Fibroblast of skin of back (primary cell): ENCODE measurements around the gene TPRN.

Experiments
- DNase-seq: peaks from one replicate; pipeline ENCODE4 v3.0.0-alpha.2; 2013

TPRN gene

DNA sequence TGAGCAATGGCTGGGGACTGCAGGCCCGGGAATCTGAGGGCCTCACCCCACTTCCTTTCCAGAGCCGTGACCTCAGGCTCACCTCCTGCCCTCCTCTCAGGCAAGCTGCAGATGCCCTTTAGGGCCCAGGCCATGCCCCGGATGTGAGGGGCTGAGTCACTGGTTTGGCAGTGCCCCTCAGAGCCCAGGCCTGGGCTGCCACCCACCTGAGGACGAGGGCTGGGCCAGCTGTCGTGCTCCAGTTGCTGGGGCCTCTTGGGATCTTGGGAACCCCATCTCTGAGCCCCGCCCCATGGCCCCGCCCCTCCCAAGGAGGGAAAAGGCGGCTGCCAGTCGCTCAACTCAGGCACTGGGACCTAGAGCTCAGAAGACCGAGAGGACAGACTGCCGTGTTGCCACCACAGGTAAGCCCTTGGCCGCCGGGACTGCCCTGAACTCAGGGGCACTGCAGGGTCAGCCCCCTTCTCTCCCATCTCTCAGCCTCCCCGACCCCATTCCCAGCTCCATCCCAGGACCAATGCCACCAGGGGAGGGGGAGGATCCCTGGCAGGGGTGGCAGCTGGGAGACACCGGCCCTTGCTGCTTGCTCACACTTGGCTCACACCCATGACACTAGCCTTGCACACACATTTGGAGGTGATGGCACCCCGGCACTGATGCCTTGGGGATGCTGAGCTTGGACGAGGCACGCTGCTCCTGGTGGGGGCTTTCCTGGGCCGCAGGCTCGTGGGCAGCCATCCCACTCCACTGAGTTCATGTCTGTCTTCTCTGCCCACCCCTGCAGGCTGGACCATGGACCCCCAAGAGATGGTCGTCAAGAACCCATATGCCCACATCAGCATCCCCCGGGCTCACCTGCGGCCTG is 24.5 kb upstream of the TPRN start, which contains the start of gene CYSRT1:
Gene CYSRT1, plus strand, starts transcription at position 345 of the 865 bp plus-strand sequence. Its CDS starts 448 bp downstream, at position 793.
- DNase-seq, result no peak

GRCh38 chr9:137223078-137223970 is 22.8 kb upstream of the TPRN start:
- peak; percentile 97 for DNase-seq

GRCh38 chr9:137222190-137223077 is 21.9 kb upstream of the TPRN start, which contains the start of gene RNF208:
TSS of gene RNF208 (minus strand) at chr9:137222240. CDS start at chr9:137221212, 1,028 bp downstream.
- DNase-seq, result no peak

DNA sequence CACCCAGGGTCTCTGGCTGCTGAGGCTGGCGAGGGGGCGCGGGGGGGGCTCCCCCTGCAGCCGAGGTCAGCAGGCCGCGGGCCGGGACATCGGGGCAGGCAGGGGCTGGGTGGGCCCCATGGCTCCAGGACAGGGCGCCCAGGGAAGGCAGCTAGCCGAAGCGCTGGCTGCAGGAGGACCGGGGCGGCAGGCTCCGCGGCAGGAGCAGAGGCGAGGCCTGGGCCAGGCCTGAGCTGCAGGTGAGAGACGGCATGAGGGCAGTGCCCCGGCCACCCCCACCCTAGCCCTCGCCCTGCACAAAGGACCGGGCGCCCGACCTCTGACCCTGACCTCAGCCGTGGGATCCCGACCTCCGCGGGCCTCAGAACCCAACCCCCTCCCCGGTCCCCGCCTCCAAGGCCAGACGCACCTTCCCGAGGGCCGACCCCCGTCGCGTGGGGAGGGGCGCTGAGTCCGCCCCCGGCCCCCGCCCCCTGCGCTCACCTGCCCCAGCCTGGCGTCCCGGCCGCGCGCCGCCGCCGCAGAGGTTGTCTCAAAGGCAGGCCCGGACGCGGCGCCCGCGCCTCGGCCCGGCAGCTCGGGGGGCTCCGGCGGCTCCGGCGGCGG is 21.1 kb upstream of the TPRN start:
- no peak for DNase-seq

GRCh38 chr9:137221095-137221505 is 20.6 kb upstream of the TPRN start:
- DNase-seq, result no peak

GRCh38 chr9:137220317-137221094 is 20.0 kb upstream of the TPRN start:
- no peak for DNase-seq

DNA sequence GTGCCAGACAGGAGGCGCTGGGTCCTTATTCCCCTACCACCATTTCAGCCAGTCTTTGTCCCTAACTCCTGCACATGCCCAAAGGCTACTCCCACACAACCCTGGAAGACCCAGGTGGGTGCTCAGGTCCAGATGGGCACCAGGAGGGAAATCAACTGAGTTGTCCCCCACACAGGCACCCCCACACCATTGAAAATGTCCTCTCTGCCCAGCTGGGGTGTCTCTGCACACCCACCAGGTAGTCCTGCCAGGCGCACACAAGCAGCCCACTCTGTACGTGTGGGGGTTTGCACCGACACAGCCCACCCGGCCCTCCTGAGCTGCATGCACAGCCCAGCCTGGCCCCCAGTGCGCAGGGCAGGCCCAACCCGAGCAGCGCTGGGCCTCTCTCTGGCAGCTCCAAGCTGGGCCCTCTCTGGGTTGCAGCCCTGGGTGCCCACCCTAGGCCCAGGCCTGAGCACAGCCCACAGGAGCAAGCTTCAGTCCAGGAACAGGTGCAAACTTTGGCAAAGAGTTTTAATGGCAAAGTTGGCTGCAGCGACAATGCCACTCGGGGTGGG is 19.3 kb upstream of the TPRN start:
- DNase-seq, result no peak

GRCh38 chr9:137218754-137219271 is 18.3 kb upstream of the TPRN start:
- peak; percentile 50 for DNase-seq

DNA sequence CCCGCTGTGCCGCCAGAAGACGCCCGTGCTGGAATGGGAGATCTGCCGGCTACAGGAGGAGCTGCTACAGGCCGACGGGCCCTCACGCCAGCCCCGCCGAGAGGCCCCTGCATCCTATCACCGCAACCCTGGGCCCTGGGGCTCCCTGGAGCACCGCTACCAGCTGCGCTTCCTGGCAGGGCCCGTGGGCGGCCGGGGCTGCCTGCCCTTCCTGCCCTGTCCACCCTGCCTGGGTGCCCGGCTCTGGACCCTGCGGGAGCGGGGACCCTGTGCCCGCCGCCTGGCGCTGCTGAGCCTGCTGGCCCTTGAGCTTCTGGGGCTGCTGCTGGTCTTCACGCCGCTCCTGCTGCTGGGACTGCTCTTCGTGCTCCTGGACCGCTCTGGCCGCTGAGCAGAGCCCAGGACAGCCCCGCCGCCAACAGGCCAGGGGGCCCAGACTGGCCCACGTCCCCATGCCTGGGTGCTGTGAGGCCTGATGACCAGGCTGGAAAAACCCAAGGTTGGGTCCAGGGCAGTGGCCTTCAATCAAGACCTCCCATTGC is 17.7 kb upstream of the TPRN start:
- no peak for DNase-seq

DNA sequence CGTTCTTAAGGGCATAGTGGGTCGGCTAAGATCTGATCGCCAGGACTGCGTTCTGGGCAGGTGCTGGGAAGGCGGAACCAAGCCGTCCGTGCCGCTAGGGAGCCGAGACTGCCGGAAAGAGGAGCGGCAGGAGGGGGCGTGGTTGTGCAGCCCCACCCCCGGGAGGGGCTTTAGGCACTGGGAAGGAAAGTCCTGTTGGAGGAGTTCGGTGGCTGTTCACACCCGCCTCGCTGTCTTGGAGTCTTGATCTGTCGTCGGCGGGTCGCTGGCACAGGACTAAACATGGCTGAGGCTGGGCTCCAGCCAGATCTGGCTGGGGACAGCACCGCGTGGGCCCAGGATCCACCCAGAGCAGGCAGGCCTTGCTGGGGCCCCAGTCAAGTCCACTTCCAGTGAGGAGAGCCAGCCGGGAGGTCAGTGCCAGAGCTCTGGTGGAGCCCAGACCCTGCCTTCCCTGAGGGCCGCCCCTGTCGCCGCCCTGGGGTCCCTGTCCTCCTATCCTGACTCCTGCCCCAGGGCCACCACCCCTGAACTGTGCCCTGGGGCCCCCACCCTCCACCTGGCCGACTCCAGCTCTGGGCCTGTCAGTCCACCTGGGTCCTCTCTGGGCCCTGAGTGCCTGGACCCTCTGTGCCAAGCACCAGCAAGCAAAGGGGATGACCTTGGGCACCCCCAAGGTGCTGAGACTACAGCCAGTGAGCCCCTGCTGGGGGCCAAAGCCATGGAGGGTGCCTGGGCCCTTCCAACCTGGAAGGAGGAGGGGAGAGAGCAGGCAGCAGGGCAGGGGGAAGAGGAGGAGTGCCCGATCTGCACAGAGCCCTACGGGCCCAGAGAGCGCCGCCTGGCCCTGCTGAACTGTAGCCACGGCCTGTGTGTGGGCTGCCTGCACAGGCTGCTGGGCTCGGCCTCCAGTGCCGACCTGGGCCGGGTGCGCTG is 17.0 kb upstream of the TPRN start:
- DNase-seq, result no peak

GRCh38 chr9:137216188-137216965 is 15.8 kb upstream of the TPRN start:
- DNase-seq, result no peak

DNA sequence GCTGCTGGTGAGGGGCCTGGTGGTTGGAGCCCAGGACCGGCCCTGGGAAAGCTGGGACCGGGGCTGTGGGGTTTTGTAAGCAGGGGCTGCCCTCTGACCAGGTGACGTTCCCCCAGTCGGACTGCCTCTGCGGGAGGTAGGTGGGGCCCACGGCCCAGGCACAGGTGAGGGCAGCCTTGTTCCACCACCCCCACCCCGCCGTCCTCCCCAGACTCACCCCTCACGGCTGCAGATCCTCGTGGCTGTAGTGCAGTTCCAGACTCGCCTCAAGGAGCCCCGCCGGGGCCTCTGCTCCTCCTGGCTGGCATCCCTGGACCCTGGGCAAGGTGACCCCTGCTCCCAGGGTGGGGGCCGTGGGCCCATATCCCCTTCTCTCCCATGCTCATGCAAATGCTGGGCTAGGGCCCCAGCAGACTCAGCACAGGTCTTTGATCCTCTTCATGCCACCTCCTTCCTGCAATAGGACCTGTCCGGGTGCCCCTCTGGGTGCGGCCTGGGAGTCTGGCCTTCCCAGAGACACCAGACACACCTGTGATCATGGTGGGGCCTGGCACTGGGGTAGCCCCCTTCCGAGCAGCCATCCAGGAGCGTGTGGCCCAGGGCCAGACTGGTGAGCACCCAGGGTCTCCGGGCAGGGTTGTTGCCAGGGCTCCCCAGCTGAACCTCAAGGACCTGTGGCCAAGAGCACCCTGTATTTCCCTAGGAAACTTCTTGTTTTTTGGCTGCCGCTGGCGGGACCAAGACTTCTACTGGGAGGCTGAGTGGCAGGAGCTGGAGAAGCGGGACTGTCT is 14.8 kb upstream of the TPRN start:
- DNase-seq, result no peak

- DNase-seq, result no peak
Measured at GRCh38 chr9:137214620-137215019, 14.1 kb upstream of the TPRN start.

GRCh38 chr9:137213160-137214060 is 12.9 kb upstream of the TPRN start:
- DNase-seq, result no peak

- DNase-seq, result no peak
Measured at GRCh38 chr9:137212520-137212919, 12.0 kb upstream of the TPRN start.

DNA sequence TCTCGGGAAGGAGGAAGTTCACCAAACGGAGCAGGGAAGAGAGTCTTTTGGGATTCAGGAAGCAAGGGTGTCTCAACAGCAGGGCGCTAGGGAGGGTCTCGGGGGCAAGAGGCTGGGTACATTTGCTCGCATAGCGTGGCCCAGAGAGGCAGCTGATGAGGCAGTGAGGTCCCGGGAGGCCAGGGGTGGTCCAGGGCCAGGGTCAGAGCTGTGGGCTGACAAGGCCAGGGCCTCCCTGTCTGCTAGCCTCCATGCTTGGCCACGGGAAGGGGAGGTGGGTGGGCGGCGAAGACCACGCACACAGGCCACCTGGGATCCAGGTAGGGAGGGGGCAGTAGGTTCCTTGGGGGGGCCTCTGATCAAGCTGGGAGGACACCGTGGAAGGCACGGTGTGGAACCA is 11.0 kb upstream of the TPRN start:
- DNase-seq, result no peak
